ENCODE measurements around the gene PCDHGA5.

Gene PCDHGA5

GRCh38 chr5:141355641-141356040 is 8.3 kb upstream of the PCDHGA5 start:
- no peak overlapping the region for H3K27ac ChIP-seq (ENCODE audit: low read depth, low read length)
- H2AFZ ChIP-seq (ENCODE audit: insufficient read depth, low read length, poor library complexity): no peak overlapping the region
- H2BK12ac ChIP-seq (ENCODE audit: low read length): no peak overlapping the region
- no peak overlapping the region for H3K14ac ChIP-seq (ENCODE audit: low read length)
- no peak for DNase-seq
- no peak overlapping the region for H3K23ac ChIP-seq (ENCODE audit: low read length)
- H3K79me2 ChIP-seq (ENCODE audit: control insufficient read depth, insufficient read depth, low read length, poor library complexity): no peaks in the 10 kb centered on the region
- no peak overlapping the region for H2BK120ac ChIP-seq (ENCODE audit: insufficient read depth, low read length, poor library complexity)
- H3K4me3 ChIP-seq (ENCODE audit: low read depth, low read length): no peak overlapping the region
- H3K9ac ChIP-seq (ENCODE audit: low read length): no peak overlapping the region
- no peak overlapping the region for H2BK5ac ChIP-seq (ENCODE audit: low read depth, low read length, poor library complexity)
- H3K4me2 ChIP-seq (ENCODE audit: low read length): no peak overlapping the region
- H4K91ac ChIP-seq (ENCODE audit: low read depth, low read length): no peak overlapping the region
- H3K27me3 ChIP-seq (ENCODE audit: insufficient read depth, low read length): no peaks in the 10 kb centered on the region
- no CpG with 5 or more reads among the region's 24 CpGs for WGBS (ENCODE audit: extremely low coverage, insufficient coverage, insufficient read length)
- H3K79me1 ChIP-seq (ENCODE audit: low read length): no peaks in the 10 kb centered on the region
- no peak overlapping the region for H4K8ac ChIP-seq (ENCODE audit: low read depth, low read length)
- peaks cover 35% of the 10 kb centered on the region for H3K9me3 ChIP-seq (ENCODE audit: insufficient read depth, low read depth, low read length)
- H2AK5ac ChIP-seq (ENCODE audit: low read length): no peak overlapping the region
- H4K12ac ChIP-seq (ENCODE audit: low read depth, low read length): no peak overlapping the region
- H3K36me3 ChIP-seq (ENCODE audit: control insufficient read depth in 1 of 2, insufficient read depth in 2 of 2, low read length in 2 of 2): peaks cover 0 to 3% of the 10 kb centered on the region in 2 experiments
- H3K18ac ChIP-seq (ENCODE audit: low read length): no peak overlapping the region
- H3K4me1 ChIP-seq (ENCODE audit: control insufficient read depth in 1 of 2, insufficient read depth in 2 of 2, low read length in 2 of 2): no peaks in the 10 kb centered on the region
- H3K4ac ChIP-seq (ENCODE audit: low read depth, low read length): no peak overlapping the region

GRCh38 chr5:141356133-141356532 is 7.8 kb upstream of the PCDHGA5 start:
- H3K79me1 ChIP-seq (ENCODE audit: low read length): no peaks in the 10 kb centered on the region
- no peak overlapping the region for H2BK120ac ChIP-seq (ENCODE audit: insufficient read depth, low read length, poor library complexity)
- H3K9ac ChIP-seq (ENCODE audit: low read length): no peak overlapping the region
- no peak overlapping the region for H3K4me3 ChIP-seq (ENCODE audit: low read depth, low read length)
- no peak overlapping the region for H3K4ac ChIP-seq (ENCODE audit: low read depth, low read length)
- H2AK5ac ChIP-seq (ENCODE audit: low read length): no peak overlapping the region
- no peak overlapping the region for H2BK5ac ChIP-seq (ENCODE audit: low read depth, low read length, poor library complexity)
- H3K79me2 ChIP-seq (ENCODE audit: control insufficient read depth, insufficient read depth, low read length, poor library complexity): no peaks in the 10 kb centered on the region
- no peaks in the 10 kb centered on the region for H3K27me3 ChIP-seq (ENCODE audit: insufficient read depth, low read length)
- no peak overlapping the region for H3K18ac ChIP-seq (ENCODE audit: low read length)
- no peak overlapping the region for H2AFZ ChIP-seq (ENCODE audit: insufficient read depth, low read length, poor library complexity)
- no peak overlapping the region for H2BK12ac ChIP-seq (ENCODE audit: low read length)
- no peak for DNase-seq
- H3K4me1 ChIP-seq (ENCODE audit: control insufficient read depth in 1 of 2, insufficient read depth in 2 of 2, low read length in 2 of 2): no peaks in the 10 kb centered on the region
- H4K8ac ChIP-seq (ENCODE audit: low read depth, low read length): no peak overlapping the region
- H3K14ac ChIP-seq (ENCODE audit: low read length): no peak overlapping the region
- H3K27ac ChIP-seq (ENCODE audit: low read depth, low read length): no peak overlapping the region
- WGBS (ENCODE audit: extremely low coverage, insufficient coverage, insufficient read length): no CpG with 5 or more reads among the region's 5 CpGs
- H3K9me3 ChIP-seq (ENCODE audit: insufficient read depth, low read depth, low read length): peaks cover 33% of the 10 kb centered on the region
- no peak overlapping the region for H4K91ac ChIP-seq (ENCODE audit: low read depth, low read length)
- H3K23ac ChIP-seq (ENCODE audit: low read length): no peak overlapping the region
- no peak overlapping the region for H4K12ac ChIP-seq (ENCODE audit: low read depth, low read length)
- peaks cover 0 to 3% of the 10 kb centered on the region in 2 experiments for H3K36me3 ChIP-seq (ENCODE audit: control insufficient read depth in 1 of 2, insufficient read depth in 2 of 2, low read length in 2 of 2)
- no peak overlapping the region for H3K4me2 ChIP-seq (ENCODE audit: low read length)

GRCh38 chr5:141356950-141357349 is 7.0 kb upstream of the PCDHGA5 start:
- Histone ChIP-seq H3K4me2 (ENCODE audit: low read length) (no peak overlapping the region), H3K27me3 (ENCODE audit: insufficient read depth, low read length) (no peaks in the 10 kb centered on the region), H2BK12ac (ENCODE audit: low read length) (no peak overlapping the region), H3K18ac (ENCODE audit: low read length) (no peak overlapping the region), H3K9me3 (ENCODE audit: insufficient read depth, low read depth, low read length) (peaks cover 35% of the 10 kb centered on the region), H3K79me2 (ENCODE audit: control insufficient read depth, insufficient read depth, low read length, poor library complexity) (no peaks in the 10 kb centered on the region), H4K8ac (ENCODE audit: low read depth, low read length) (no peak overlapping the region), H3K79me1 (ENCODE audit: low read length) (no peaks in the 10 kb centered on the region), H2BK120ac (ENCODE audit: insufficient read depth, low read length, poor library complexity) (no peak overlapping the region), H3K36me3 (ENCODE audit: control insufficient read depth in 1 of 2, insufficient read depth in 2 of 2, low read length in 2 of 2) (peaks cover 0 to 3% of the 10 kb centered on the region in 2 experiments), H4K91ac (ENCODE audit: low read depth, low read length) (no peak overlapping the region), H3K14ac (ENCODE audit: low read length) (no peak overlapping the region), H3K4me3 (ENCODE audit: low read depth, low read length) (no peak overlapping the region), H3K9ac (ENCODE audit: low read length) (no peak overlapping the region), H2AFZ (ENCODE audit: insufficient read depth, low read length, poor library complexity) (no peak overlapping the region), H3K4ac (ENCODE audit: low read depth, low read length) (no peak overlapping the region), H3K4me1 (ENCODE audit: control insufficient read depth in 1 of 2, insufficient read depth in 2 of 2, low read length in 2 of 2) (no peaks in the 10 kb centered on the region), H4K12ac (ENCODE audit: low read depth, low read length) (no peak overlapping the region), H3K23ac (ENCODE audit: low read length) (no peak overlapping the region), H3K27ac (ENCODE audit: low read depth, low read length) (no peak overlapping the region), H2BK5ac (ENCODE audit: low read depth, low read length, poor library complexity) (no peak overlapping the region), H2AK5ac (ENCODE audit: low read length) (no peak overlapping the region)
- WGBS (ENCODE audit: extremely low coverage, insufficient coverage, insufficient read length): no CpG with 5 or more reads among the region's 19 CpGs
- no peak for DNase-seq

GRCh38 chr5:141359790-141360426 is 4.1 kb upstream of the PCDHGA5 start, which contains the start of gene PCDHGB2:
Gene PCDHGB2, plus strand, starts transcription at chr5:141359994. Its CDS starts 142 bp downstream, at chr5:141360136.
- no peak for DNase-seq
- Histone ChIP-seq H3K27me3 (ENCODE audit: insufficient read depth, low read length) (no peaks in the 10 kb centered on the region), H3K9ac (ENCODE audit: low read length) (no peak within 1 kb of the TSS), H3K79me1 (ENCODE audit: low read length) (no peaks in the 10 kb centered on the region), H2AK5ac (ENCODE audit: low read length) (no peak within 1 kb of the TSS), H4K8ac (ENCODE audit: low read depth, low read length) (no peak within 1 kb of the TSS), H2AFZ (ENCODE audit: insufficient read depth, low read length, poor library complexity) (no peak within 1 kb of the TSS), H3K4me3 (ENCODE audit: low read depth, low read length) (no peak within 1 kb of the TSS), H4K12ac (ENCODE audit: low read depth, low read length) (no peak within 1 kb of the TSS), H3K4me1 (ENCODE audit: control insufficient read depth in 1 of 2, insufficient read depth in 2 of 2, low read length in 2 of 2) (no peaks in the 10 kb centered on the region), H3K14ac (ENCODE audit: low read length) (no peak within 1 kb of the TSS), H3K9me3 (ENCODE audit: insufficient read depth, low read depth, low read length) (peaks cover 39% of the 10 kb centered on the region), H3K27ac (ENCODE audit: low read depth, low read length) (no peak within 1 kb of the TSS), H3K23ac (ENCODE audit: low read length) (no peak within 1 kb of the TSS), H2BK12ac (ENCODE audit: low read length) (no peak within 1 kb of the TSS), H2BK5ac (ENCODE audit: low read depth, low read length, poor library complexity) (no peak within 1 kb of the TSS), H3K18ac (ENCODE audit: low read length) (no peak within 1 kb of the TSS), H3K79me2 (ENCODE audit: control insufficient read depth, insufficient read depth, low read length, poor library complexity) (no peaks in the 10 kb centered on the region), H4K91ac (ENCODE audit: low read depth, low read length) (no peak within 1 kb of the TSS), H2BK120ac (ENCODE audit: insufficient read depth, low read length, poor library complexity) (no peak within 1 kb of the TSS), H3K4ac (ENCODE audit: low read depth, low read length) (no peak within 1 kb of the TSS), H3K36me3 (ENCODE audit: control insufficient read depth in 1 of 2, insufficient read depth in 2 of 2, low read length in 2 of 2) (no peaks in the 10 kb centered on the region), H3K4me2 (ENCODE audit: low read length) (no peak within 1 kb of the TSS)
- WGBS (ENCODE audit: extremely low coverage, insufficient coverage, insufficient read length): no CpG with 5 or more reads among the region's 24 CpGs

Measured in trophoblast cell (in vitro differentiated cells and primary cell).